AML-193 (cell line): ENCODE measurements around the gene MAML2.

Experiments used
- DNase-seq, 2 experiments: peaks; one replicate each; lab custom pipeline; 2025; lab: John Stamatoyannopoulos, UW

Gene MAML2

DNA sequence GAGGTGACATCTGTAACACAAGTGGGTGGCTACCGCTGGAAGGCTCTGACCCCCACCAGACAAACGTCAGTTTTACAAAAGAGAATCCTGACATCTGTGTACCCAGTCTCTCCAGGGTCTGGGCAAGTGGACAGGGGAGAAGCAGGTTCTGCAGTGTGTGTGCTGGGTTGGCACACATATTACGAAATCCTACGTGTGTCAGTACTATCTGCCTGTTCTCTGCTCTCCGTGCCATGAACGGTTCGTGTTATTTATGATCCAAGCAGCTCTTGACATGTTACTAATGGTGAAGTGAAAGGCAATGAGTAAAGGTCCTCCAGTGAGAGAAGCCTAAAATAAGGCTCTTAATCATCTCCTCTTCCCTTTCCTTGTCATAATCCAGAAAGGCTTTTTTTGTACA is 217.6 kb downstream of the MAML2 start:
- DNase-seq: no peak

DNA sequence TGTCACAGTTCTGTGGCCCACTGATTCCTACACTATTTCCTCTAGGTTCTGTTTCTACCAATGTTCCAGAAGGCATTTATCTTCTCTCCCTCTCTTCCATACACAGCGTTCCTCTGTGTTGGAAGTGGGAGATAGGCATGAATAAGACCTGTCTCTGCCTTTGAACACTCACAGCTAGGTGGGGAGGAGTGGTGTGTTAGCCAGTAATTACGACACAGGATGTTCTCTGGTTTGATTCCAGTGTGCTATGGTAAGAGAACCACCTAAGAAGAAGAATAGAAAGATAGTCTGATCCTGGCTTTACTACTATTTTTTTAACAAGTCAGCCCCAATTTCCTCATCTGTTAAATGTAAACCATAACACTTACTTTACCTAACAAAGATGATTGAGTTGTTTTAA is 218.8 kb downstream of the MAML2 start:
- no peak for DNase-seq

DNA sequence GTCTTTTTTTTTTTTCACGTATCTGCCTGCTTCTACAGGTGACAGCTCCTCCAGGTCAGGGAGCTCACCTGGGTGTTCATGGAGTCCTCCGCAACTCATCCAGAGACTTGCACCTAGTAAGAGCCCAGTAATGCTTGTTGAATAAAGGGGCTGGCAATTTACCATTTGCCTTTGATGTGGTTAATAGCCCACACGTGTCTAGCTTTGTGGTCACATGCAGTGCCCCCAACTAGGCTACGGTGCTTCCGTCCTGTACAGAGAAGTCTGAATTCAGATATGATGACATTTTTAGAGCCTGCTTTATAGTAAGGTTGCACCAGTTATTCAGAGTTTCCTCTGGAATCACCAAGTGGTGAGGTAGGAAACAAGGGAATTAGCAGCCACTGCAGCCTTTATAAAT is 219.7 kb downstream of the MAML2 start:
- DNase-seq: no peak

DNA sequence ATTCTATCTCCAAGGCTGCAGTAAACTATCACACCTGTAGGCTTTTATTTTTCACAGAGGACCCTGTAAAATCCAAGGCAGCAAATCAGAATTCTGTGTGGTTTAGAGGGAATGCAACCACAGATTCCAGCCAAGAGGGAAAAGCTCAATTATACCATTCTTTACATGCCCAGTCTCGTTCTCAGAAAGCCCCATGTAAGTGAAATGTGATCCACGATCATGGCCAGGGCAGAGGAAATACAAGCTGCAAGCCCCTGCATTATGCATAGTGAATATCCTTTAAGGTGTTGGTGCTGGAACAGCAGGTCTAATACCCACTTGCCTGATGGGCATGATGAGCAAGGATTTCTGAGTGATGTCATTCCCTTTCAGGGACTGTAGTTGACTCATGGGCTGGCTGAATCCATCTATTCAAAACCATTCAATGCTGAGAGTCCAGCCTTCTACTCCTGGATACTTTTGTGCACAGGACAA is 220.4 kb downstream of the MAML2 start:
- no peak for DNase-seq

- no peak for DNase-seq
Measured at GRCh38 chr11:96119211-96119610, 223.8 kb downstream of the MAML2 start.

DNA sequence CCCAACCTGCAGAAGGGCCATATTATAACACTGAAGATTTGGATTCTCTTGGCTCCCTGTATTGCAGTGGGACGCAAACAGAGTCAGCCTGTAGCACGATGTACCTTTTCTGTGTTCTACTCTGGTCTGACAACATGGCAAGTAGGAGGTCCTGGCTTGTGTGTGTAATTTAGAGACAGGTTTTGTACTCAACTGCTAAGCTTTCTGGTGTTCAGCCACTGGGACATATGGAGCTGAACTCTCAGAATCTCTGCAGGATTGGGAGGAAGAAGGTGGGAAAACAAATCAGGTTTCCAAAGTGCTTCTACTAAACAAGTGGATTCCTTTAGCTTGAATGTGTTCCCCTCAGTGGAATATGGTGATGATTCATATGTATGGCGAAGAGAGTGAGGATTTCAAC is 226.6 kb downstream of the MAML2 start:
- DNase-seq: no peak

GRCh38 chr11:96114178-96115064 is 228.6 kb downstream of the MAML2 start:
- DNase-seq: no peak

GRCh38 chr11:96113193-96113681 is 229.8 kb downstream of the MAML2 start:
- DNase-seq: no peak

- DNase-seq: no peak
Measured at GRCh38 chr11:96112192-96113128, 230.5 kb downstream of the MAML2 start.

DNA sequence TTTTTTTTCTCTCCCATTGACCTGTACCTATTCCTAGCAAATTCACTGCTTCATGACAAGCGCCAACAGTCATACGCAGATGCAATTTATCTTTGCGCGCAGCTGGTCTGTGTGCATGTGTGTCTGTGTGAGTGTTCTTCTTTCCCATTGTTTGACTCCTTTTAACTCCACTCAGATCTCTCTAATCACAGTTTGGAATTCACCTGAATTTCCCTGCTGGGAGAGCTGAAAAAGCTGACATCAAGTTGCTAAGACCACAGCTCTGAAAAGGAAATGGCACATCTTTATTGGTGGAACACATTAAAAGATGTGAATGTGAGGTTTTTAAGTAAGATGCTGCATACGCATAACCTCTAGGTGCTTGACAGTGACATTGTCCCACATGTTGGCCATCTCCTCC is 231.7 kb downstream of the MAML2 start:
- no peak for DNase-seq

- DNase-seq: no peak
Measured at GRCh38 chr11:96110302-96110701, 232.7 kb downstream of the MAML2 start.

GRCh38 chr11:96109331-96110030 is 233.5 kb downstream of the MAML2 start:
- DNase-seq: no peak

DNA sequence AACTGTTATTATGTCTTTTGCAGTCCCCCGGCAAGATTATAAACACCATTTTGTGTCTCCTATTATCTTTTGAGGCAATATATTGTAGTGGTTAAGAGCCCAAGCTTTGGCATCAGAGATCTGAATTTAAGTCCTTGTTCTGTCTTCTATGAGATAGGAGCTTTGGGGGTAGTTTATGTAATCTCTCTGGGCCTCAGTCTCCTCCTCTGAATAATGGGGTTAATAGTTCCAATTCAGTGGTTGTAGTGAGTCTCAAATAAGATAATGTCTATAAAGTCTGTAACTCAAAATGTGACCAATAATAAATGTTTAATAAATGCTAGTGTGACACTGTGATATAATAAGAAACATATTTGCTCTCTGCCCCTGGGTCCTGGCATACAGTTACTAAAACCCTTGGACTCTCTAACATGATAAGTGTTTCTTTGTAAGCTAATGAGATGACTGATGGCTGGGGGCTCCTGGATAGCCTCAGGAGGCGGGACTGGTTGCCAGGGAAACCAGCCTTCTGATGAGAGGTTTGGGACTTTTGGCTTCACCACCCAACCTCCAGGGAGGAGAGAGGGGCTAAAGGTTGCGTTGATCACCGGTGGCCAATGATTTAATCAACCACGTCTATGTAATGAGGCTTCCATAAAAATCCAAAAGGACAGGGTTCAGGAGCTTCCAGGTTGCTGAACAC is 235.7 kb downstream of the MAML2 start:
- no peak for DNase-seq

DNA sequence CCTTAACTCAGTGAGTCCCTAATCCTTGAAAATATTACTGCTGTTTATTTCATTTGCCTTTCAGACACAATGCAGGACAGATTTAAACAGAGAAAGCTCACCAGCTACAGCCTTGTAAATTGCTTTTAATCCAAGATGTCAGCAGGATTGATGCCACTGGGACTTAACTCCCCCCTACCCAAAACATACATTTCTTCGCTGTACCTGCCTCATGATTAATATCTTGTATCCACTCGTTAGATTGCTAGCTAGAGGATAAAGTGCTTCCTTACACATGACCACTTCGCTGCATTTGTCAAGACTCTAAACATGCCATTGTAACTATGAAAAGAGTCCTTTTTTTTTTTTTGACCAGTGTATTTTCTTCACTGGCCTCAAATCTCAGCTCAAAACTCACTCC is 236.3 kb downstream of the MAML2 start:
- no peak for DNase-seq

- DNase-seq: no peak
Measured at GRCh38 chr11:96105944-96106343, 237.1 kb downstream of the MAML2 start.

DNA sequence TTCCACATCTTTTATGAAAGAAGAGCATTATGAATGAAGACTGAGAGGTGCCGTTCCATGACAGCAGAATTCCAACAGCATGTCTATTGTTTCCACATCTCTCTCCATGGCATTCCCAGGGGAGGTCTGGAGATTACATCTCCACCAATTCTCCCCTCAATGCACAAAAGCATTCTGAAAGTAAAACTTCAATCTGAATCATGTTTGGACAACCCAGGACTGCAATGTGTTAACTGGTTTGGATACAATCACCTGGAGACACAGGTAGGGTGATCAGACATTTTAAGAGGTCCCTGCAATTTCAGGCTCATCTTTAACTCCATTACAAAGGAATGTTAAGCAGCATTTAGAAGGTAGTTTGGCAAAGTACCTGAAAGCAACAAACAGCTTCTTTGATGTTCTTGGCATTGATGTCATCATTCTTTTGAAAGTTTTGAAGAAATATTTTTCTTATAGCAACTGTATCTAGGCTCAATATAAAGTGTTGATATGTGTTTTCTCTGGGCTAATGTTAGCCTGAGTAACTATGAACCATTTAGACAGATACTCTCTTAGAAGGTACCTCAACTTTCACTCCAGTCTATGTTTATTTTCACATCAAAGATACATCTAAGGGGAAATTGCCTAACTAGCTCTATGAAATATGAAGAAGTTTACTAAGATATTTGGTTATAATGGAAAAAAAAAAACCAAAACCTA is 237.6 kb downstream of the MAML2 start:
- no peak for DNase-seq

DNA sequence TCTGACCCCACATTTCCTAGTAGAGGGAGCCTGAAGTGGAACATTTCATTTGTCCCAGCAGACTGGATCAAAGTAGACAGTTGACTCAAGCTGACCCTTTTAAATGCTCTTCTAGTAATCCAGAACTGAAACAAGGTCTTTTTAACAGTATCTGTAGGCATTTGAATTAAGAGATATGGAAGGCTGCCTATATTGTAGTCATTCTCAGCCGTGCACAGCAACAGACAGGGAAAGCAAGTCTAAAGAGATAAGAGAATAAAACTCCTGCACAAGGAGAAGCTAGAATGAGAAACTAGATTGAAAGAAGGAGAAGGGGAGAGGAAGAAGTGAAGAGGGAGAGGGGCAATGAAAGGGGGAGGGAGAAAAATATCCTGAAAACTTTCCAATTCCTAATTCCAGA is 238.5 kb downstream of the MAML2 start:
- no peak for DNase-seq

DNA sequence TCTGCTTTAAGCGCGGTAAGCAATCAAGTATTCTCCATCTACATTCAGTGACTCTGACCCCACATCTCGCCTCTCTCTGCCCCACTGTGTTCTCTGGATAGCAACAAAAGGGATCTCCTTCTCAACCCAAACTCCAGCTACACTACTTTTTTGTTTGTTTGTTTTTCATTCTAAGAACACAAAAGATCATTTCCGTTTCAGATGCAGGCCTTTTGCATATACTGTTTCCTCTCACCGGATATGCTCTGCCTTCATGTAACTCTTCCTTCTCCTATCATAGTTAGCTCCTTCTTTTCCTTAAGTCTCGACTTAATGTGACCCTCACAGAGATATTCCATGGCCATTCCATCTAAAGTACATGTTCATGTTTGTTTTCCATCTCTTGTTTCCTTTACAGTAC is 239.3 kb downstream of the MAML2 start:
- DNase-seq: no peak

- no peak for DNase-seq
Measured at GRCh38 chr11:96103102-96103501, 239.9 kb downstream of the MAML2 start.

GRCh38 chr11:96102664-96103078 is 240.3 kb downstream of the MAML2 start:
- no peak for DNase-seq

GRCh38 chr11:96101146-96101545 is 241.8 kb downstream of the MAML2 start:
- no peak for DNase-seq
